GM19025 (cell line): Measurements from ENCODE around the gene LARP4.
"Not testable (repeated sequence)": the region's sequence is repeated elsewhere in the genome, so short reads cannot be mapped to it uniquely, and the experiment has no call there.

Experiments used
- ATAC-seq: cut with Tn5 transposase; IDR thresholded peaks from one replicate; pipeline ENCODE4 v1.9.1; 2021; ENCODE audit warnings: mild to moderate bottlenecking, low read depth, moderate library complexity; ENCODE audit not compliant: unreplicated experiment

Gene LARP4

DNA sequence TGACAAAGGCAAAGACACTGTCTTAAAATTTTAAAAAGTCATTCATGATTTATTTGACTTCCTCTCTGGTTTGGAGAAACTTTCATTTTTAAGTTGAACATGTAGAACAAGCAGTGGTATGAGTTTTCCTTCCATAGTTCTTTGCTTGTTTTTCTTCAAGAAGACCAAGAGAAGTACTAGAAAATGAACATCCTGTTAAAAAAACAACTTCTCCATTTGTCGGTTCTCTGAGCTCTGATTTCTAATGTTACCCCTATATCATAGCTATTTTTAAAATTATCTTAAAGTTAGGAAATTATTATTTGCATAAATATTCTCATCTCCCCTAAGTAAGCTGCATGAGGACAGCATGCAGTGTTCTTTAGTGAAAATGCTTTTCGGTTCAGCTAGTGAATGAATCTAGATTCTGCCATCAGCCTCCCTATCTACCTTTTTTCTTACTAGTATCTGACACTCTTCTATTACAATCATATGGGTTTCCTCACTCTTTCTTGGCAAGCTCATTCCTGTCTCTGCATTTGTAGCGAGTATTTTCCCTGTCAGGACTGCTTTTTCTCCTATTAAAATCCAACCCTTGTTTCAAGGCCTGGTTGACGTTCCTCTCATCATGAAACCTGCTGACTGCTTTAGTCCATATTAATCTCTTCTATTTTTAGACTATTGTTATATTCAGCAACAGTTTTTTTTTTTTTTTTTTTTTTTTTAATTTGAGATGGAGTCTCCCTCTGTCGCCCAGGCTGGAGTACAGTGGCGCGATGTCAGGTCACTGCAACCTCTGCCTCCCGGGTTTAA is 119.9 kb downstream of the LARP4 start:
- no peak for ATAC-seq

DNA sequence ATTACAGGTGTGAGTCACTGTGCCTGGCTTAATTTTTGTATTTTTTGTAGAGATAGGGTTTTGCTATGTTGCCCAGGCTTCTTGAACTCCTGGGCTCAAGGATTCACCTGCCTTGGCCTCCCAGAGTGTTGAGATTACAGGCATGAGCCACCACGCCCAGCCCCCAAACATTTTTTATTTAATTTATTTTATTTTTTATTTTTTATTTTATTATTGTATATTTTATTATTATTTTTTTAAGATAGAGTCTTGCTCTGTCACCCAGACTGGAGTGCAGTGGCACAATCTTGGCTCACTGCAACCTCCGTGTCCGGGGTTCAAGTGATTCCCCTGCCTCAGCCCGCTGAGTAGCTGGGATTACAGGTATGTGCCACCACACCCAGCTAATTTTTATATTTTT is 121.1 kb downstream of the LARP4 start:
- not testable (repeated sequence) for ATAC-seq

DNA sequence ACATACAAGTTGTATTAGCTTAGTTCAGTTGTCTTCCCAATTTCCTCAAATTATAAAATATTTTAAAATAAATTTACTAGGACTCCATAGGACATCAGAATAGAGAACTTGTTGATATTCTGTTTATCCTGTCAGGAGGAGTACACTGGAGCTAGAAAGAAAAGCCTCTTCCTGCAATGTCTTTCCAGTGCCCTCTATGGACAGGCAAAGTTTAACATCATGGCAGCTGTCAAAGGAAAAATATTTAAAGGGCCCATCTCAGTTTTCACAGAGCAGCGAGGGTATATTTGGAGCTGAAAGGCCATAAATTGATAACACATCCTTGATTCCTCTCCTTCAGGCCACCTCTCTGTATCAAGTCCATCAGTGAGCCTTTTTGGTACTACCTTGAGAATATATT is 123.1 kb downstream of the LARP4 start:
- ATAC-seq, result no peak

DNA sequence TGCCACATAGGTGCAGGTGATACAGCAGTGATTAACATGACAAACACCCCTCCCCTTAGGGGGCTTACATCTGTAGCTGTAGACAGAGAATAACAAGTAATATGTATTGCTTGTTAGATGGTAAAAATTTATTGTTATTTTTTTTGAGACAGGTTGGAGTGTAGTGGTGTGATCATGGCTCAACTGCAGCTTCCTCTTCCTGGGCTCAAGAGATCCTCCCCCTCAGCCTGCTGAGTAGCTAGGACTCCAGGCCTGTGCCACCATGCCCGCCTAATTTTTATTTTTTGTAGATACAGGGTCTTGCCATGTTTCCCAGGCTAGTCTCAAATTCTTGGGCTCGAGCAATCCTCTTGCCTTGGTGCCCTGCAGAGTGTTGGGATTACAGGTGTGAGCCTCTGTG is 123.9 kb downstream of the LARP4 start:
- no peak for ATAC-seq

DNA sequence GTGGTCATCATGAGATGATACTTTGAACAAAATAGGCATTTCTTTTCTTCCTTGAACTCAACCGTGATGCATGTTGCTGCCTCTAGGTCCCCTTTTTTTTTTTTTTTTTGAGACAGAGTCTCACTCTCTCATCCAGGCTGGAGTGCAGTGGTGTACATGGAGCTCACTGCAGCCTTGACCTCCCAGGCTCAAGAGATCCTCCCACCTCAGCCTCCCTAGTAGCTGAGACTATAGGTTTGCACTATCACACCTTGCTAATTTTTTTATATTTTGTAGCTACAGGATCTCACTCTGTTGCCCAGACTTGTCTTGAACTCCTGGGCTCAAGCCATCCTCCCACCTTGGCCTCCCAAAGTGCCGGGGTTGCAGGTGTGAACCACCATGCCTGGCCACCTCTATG is 124.7 kb downstream of the LARP4 start:
- no peak for ATAC-seq

DNA sequence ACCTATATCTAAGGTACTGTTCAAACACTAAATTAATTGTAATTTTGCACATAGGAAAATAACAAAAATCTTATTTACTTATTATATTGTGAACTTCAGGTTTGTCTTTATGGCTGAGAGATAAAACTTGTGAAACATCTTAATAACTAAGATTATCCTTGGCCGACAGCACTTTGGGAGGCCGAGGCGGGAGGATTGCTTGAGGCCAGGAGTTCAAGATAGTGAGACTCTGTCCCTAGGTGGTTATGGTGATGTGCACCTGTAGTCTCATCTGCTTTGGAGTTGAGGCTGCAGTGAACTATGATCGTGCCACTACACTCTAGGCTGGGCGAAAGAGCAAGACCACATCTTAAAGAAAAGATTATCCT is 126.7 kb downstream of the LARP4 start:
- ATAC-seq, result no peak

DNA sequence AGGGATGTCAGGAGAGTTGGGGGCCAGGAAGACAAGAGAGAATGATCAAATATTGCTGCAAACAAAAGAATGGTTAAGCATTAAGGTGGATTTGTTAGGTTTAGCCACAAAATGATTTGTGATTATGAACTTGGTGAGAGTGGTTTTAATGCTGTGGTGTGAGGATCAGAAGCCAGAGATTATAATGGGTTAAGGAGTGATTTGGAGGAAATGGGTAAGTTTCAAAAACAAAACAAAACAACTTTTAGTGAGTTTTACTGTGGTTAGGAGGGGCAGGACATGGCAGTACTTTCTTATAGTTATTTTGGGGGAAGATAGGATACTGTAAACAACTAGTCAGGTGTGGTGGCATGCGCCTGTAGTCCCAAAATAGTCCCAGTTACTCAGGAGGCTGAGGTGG is 128.1 kb downstream of the LARP4 start:
- no peak for ATAC-seq

DNA sequence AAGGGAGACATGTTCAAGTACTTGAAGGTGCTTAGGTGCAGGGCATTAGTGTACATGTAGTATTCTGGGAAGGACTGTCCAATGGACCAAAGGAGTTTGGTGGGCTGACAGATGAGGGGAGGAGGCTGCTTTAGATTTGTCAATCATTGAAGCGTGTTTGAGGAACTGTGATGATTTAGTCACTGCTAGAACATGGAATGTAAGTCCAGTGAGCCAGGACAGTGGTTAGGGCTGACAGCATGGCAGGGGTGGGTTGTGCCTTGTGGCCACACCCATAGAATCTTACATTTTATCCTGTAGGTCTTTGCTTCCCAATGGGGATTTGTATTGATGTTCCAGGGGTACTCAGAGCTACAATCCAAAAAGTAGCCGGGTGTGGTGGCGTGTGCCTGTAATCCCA is 128.7 kb downstream of the LARP4 start:
- ATAC-seq, result no peak
